Naive thymus-derived CD8-positive, alpha-beta T cell (primary cell): Measurements from ENCODE around the gene TAF3. TPM values are rescaled to one million over a fixed set of nuclear protein-coding genes. Genes with fewer than 3 reads are reported as not detected.

Source experiments
- ATAC-seq, 2 donors: fragments of 150-1000 bp; cut with Tn5 transposase in 1 of 2; sonication (Bioruptor Pico), chemical (Tn5 transposase) in 1 of 2; 1 replicate in 1 of 2; 2 replicates in 1 of 2; pipeline ENCODE4 v1.10.0; 2021; ENCODE audit warnings: mild to moderate bottlenecking in 2 of 2, moderate library complexity in 2 of 2
- POLR2A ChIA-PET: fragments of 350-600 bp; sonication (Branson Sonifier 250); formaldehyde crosslinking; loops from one replicate; lab custom pipeline; 2021; ENCODE audit warnings: antibody characterized with exemption; lab: Charles Lee
- DNase-seq, 10 donors: peaks; one replicate each; pipeline versions ENCODE4 v3.0.0 to v3.0.0-alpha.2; 2020 to 2022
- H3K27ac Mint-ChIP-seq, 10 donors: one replicate each; pipeline ENCODE4 v1.8.0; 2020 to 2022; ENCODE audit warnings: mild to moderate bottlenecking in 10 of 10, mixed read lengths in 10 of 10, moderate library complexity in 4 of 10, inconsistent platforms in 1 of 10
- H3K27me3 Mint-ChIP-seq, 5 donors: one replicate each; pipeline ENCODE4 v1.8.0; 2021 to 2022; ENCODE audit warnings: mixed read lengths in 5 of 5
- H3K36me3 Mint-ChIP-seq, 3 donors: one replicate each; pipeline ENCODE4 v1.8.0; 2020 to 2022; ENCODE audit warnings: mixed read lengths in 3 of 3, mild to moderate bottlenecking in 2 of 3, inconsistent platforms in 1 of 3
- H3K4me1 Mint-ChIP-seq, 4 donors: one replicate each; pipeline ENCODE4 v1.8.0; 2021 to 2022; ENCODE audit warnings: mixed read lengths in 4 of 4
- H3K4me3 Mint-ChIP-seq, 10 donors: one replicate each; pipeline ENCODE4 v1.8.0; 2020 to 2022; ENCODE audit warnings: mild to moderate bottlenecking in 10 of 10, mixed read lengths in 10 of 10, moderate library complexity in 6 of 10, inconsistent platforms in 1 of 10
- H3K9me3 Mint-ChIP-seq, 9 donors: one replicate each; pipeline ENCODE4 v1.8.0; 2020 to 2022; ENCODE audit warnings: mixed read lengths in 9 of 9, mild to moderate bottlenecking in 3 of 9, inconsistent platforms in 1 of 9, moderate library complexity in 1 of 9
- polyA plus RNA-seq, 3 donors: library from polyadenylated mRNA; unstranded; fragments of 300-500 nt; fragmentation: Illumina TruSeq; gene quantifications; one replicate each; pipeline ENCODE4 v1.2.3, GENCODE V29; 2021
- total RNA-seq, 8 experiments: library from RNA in 2 of 8; stranded (reverse) in 2 of 8; gene quantifications; one replicate each; pipeline ENCODE4 v1.2.3 and lab custom pipeline; 2021 to 2026

Gene TAF3
- total and polyA plus RNA-seq, 5 experiments from 2014 or later, result 6.8 to 24.6 (median 16.4) TPM

- peaks cover 0 to 11% (median 0%) of the 10 kb centered on the region in 9 donors for H3K9me3 Mint-ChIP-seq
- H3K36me3 Mint-ChIP-seq, result peaks cover 6 to 28% (median 28%) of the 10 kb centered on the region in 3 donors
- H3K4me3 Mint-ChIP-seq, result no peak overlapping the region
- H3K4me1 Mint-ChIP-seq, result peaks cover 27 to 53% (median 48%) of the 10 kb centered on the region in 4 donors
- POLR2A ChIA-PET, result no interaction called here
- H3K27ac Mint-ChIP-seq, result peak overlapping the region in 1 of 10 donors; percentile 46
- DNase-seq (no peak), ATAC-seq (no peak)
- H3K27me3 Mint-ChIP-seq, result no peaks in the 10 kb centered on the region
Observed at GRCh38 chr10:7855205-7855604, 36.9 kb downstream of the TAF3 start.

GRCh38 chr10:7856678-7857077 lies 38.4 kb downstream of the TAF3 start:
- peaks cover 0 to 23% (median 6%) of the 10 kb centered on the region in 9 donors for H3K9me3 Mint-ChIP-seq
- ATAC-seq (no peak), DNase-seq (no peak)
- H3K27ac Mint-ChIP-seq, result no peak overlapping the region
- no peaks in the 10 kb centered on the region for H3K27me3 Mint-ChIP-seq
- no peak overlapping the region for H3K4me3 Mint-ChIP-seq
- POLR2A ChIA-PET, result no interaction called here
- peaks cover 25 to 45% (median 41%) of the 10 kb centered on the region in 4 donors for H3K4me1 Mint-ChIP-seq
- H3K36me3 Mint-ChIP-seq, result peaks cover 10 to 32% (median 27%) of the 10 kb centered on the region in 3 donors

GRCh38 chr10:7857262-7857661 lies 39.0 kb downstream of the TAF3 start:
- POLR2A ChIA-PET, result interaction anchor here (0.6 to 0.7 kb wide), 2 partner anchors 167 to 420 kb away, joined by 3 to 4 read pairs; no protein-coding TSS in a partner anchor
- peaks cover 14 to 35% (median 27%) of the 10 kb centered on the region in 3 donors for H3K36me3 Mint-ChIP-seq
- H3K27me3 Mint-ChIP-seq, result no peaks in the 10 kb centered on the region
- peaks cover 23 to 43% (median 39%) of the 10 kb centered on the region in 4 donors for H3K4me1 Mint-ChIP-seq
- DNase-seq, result no peak
- peaks cover 3 to 29% (median 12%) of the 10 kb centered on the region in 9 donors for H3K9me3 Mint-ChIP-seq
- H3K4me3 Mint-ChIP-seq, result no peak overlapping the region
- no peak for ATAC-seq
- peak overlapping the region in 2 of 10 donors; percentile 30 to 61 for H3K27ac Mint-ChIP-seq

- ATAC-seq, result no peak
- H3K4me3 Mint-ChIP-seq, result peak overlapping the region in 1 of 10 donors; percentile 36
Observed at GRCh38 chr10:7861509-7862120, 43.3 kb downstream of the TAF3 start.

GRCh38 chr10:7862121-7862514 lies 43.8 kb downstream of the TAF3 start:
- Mint-ChIP-seq H3K27me3 (no peaks in the 10 kb centered on the region), H3K9me3 (peaks cover 5 to 36% (median 17%) of the 10 kb centered on the region in 9 donors), H3K36me3 (peaks cover 18 to 36% (median 33%) of the 10 kb centered on the region in 3 donors), H3K4me3 (peak overlapping the region in 1 of 10 donors; percentile 36), H3K4me1 (peaks cover 19 to 34% (median 27%) of the 10 kb centered on the region in 4 donors), H3K27ac (no peak overlapping the region)
- ATAC-seq (no peak), DNase-seq (no peak)
- POLR2A ChIA-PET, result no interaction called here

More at GRCh38 chr10:7861509-7862120, 43.3 kb downstream of the TAF3 start:
- Mint-ChIP-seq H3K9me3 (peaks cover 5 to 36% (median 17%) of the 10 kb centered on the region in 9 donors), H3K27me3 (no peaks in the 10 kb centered on the region), H3K36me3 (peaks cover 18 to 38% (median 33%) of the 10 kb centered on the region in 3 donors), H3K27ac (peak overlapping the region in 1 of 10 donors; percentile 13), H3K4me1 (peaks cover 21 to 37% (median 29%) of the 10 kb centered on the region in 4 donors)
- POLR2A ChIA-PET, result no interaction called here
- no peak for DNase-seq

- Mint-ChIP-seq H3K9me3 (peaks cover 5 to 18% (median 15%) of the 10 kb centered on the region in 9 donors), H3K27me3 (no peaks in the 10 kb centered on the region), H3K4me1 (peaks cover 22 to 40% (median 31%) of the 10 kb centered on the region in 4 donors), H3K27ac (peak overlapping the region in 3 of 10 donors; percentile 23 to 58 (median 41)), H3K36me3 (peaks cover 12 to 25% (median 19%) of the 10 kb centered on the region in 3 donors), H3K4me3 (no peak overlapping the region)
- DNase-seq, result no peak
- POLR2A ChIA-PET, result no interaction called here
- ATAC-seq, result no peak
Observed at GRCh38 chr10:7866176-7866575, 47.9 kb downstream of the TAF3 start.

GRCh38 chr10:7872041-7872442 lies 53.7 kb downstream of the TAF3 start:
- POLR2A ChIA-PET, result interaction anchor here (0.6 to 1.0 kb wide), 3 partner anchors 170 to 1430 kb away, joined by 3 read pairs; no protein-coding TSS in a partner anchor
- peak overlapping the region; percentile 69 to 84 (median 77) for H3K4me3 Mint-ChIP-seq
- H3K27me3 Mint-ChIP-seq, result no peaks in the 10 kb centered on the region
- H3K36me3 Mint-ChIP-seq, result peaks cover 0 to 8% (median 0%) of the 10 kb centered on the region in 3 donors
- DNase-seq, result peak in 3 of 10 donors; percentile 51 to 53 (median 51)
- H3K27ac Mint-ChIP-seq, result peak overlapping the region in 1 of 10 donors; percentile 43
- H3K9me3 Mint-ChIP-seq, result no peaks in the 10 kb centered on the region
- no peak for ATAC-seq
- peaks cover 19 to 25% (median 24%) of the 10 kb centered on the region in 4 donors for H3K4me1 Mint-ChIP-seq

- DNase-seq, result no peak
- Mint-ChIP-seq H3K27ac (no peak overlapping the region), H3K4me3 (no peak overlapping the region), H3K9me3 (no peaks in the 10 kb centered on the region), H3K4me1 (peaks cover 7 to 16% (median 15%) of the 10 kb centered on the region in 4 donors), H3K36me3 (peaks cover 0 to 8% (median 0%) of the 10 kb centered on the region in 3 donors), H3K27me3 (no peaks in the 10 kb centered on the region)
- ATAC-seq, result no peak
- POLR2A ChIA-PET, result no interaction called here
Observed at GRCh38 chr10:7874864-7875263, 56.6 kb downstream of the TAF3 start.

- H3K9me3 Mint-ChIP-seq, result no peaks in the 10 kb centered on the region
- no peak overlapping the region for H3K4me3 Mint-ChIP-seq
- peak overlapping the region in 3 of 10 donors; percentile 4 to 71 (median 69) for H3K27ac Mint-ChIP-seq
- H3K36me3 Mint-ChIP-seq, result peaks cover 0 to 8% (median 0%) of the 10 kb centered on the region in 3 donors
- peaks cover 6 to 22% (median 17%) of the 10 kb centered on the region in 4 donors for H3K4me1 Mint-ChIP-seq
- POLR2A ChIA-PET, result no interaction called here
- ATAC-seq (no peak), DNase-seq (no peak)
- no peaks in the 10 kb centered on the region for H3K27me3 Mint-ChIP-seq
Observed at GRCh38 chr10:7876541-7877127, 58.3 kb downstream of the TAF3 start.

GRCh38 chr10:7881119-7881518 lies 62.8 kb downstream of the TAF3 start:
- POLR2A ChIA-PET, result no interaction called here
- peaks cover 0 to 4% (median 0%) of the 10 kb centered on the region in 3 donors for H3K36me3 Mint-ChIP-seq
- H3K27ac Mint-ChIP-seq, result no peak overlapping the region
- H3K4me1 Mint-ChIP-seq, result peaks cover 11 to 31% (median 26%) of the 10 kb centered on the region in 4 donors
- ATAC-seq (no peak), DNase-seq (no peak)
- H3K4me3 Mint-ChIP-seq, result no peak overlapping the region
- H3K9me3 Mint-ChIP-seq, result no peaks in the 10 kb centered on the region
- no peaks in the 10 kb centered on the region for H3K27me3 Mint-ChIP-seq

GRCh38 chr10:7886056-7886455 lies 67.8 kb downstream of the TAF3 start:
- no peak overlapping the region for H3K4me3 Mint-ChIP-seq
- H3K27ac Mint-ChIP-seq, result peak overlapping the region in 2 of 10 donors; percentile 58 to 62
- no peak for ATAC-seq
- H3K9me3 Mint-ChIP-seq, result no peaks in the 10 kb centered on the region
- POLR2A ChIA-PET, result no interaction called here
- H3K27me3 Mint-ChIP-seq, result no peaks in the 10 kb centered on the region
- no peak for DNase-seq
- H3K36me3 Mint-ChIP-seq, result peaks cover 0 to 9% (median 0%) of the 10 kb centered on the region in 3 donors
- H3K4me1 Mint-ChIP-seq, result peaks cover 26 to 63% (median 48%) of the 10 kb centered on the region in 4 donors

- DNase-seq, result no peak
- peaks cover 23 to 50% (median 43%) of the 10 kb centered on the region in 4 donors for H3K4me1 Mint-ChIP-seq
- no peak for ATAC-seq
- peaks cover 0 to 9% (median 0%) of the 10 kb centered on the region in 3 donors for H3K36me3 Mint-ChIP-seq
- H3K27me3 Mint-ChIP-seq, result no peaks in the 10 kb centered on the region
- POLR2A ChIA-PET, result no interaction called here
- no peaks in the 10 kb centered on the region for H3K9me3 Mint-ChIP-seq
- H3K27ac Mint-ChIP-seq, result peak overlapping the region in 1 of 10 donors; percentile 62
- no peak overlapping the region for H3K4me3 Mint-ChIP-seq
Observed at GRCh38 chr10:7887174-7887816, 69.0 kb downstream of the TAF3 start.
